K562 (cell line): Measurements from ENCODE around the gene CDCA5. TPM values are rescaled to one million over a fixed set of nuclear protein-coding genes. Genes with fewer than 3 reads are reported as not detected.
A peak's percentile ranks its signal among the peaks of the same experiment; 100 is the strongest.

Source experiments
- ARHGAP35 ChIP-seq: fragments of 450-650 bp; IDR thresholded peaks from 2 replicates; pipeline ENCODE4 v1.6.1; 2018; ENCODE audit not compliant: partially characterized antibody
- DPF2 ChIP-seq: fragments of 450-650 bp; IDR thresholded peaks from 2 replicates; pipeline ENCODE4 v1.6.1; 2016
- EP400 ChIP-seq: fragments of 450-650 bp; IDR thresholded peaks from 2 replicates; pipeline ENCODE4 v1.6.1; 2017; ENCODE audit warnings: antibody characterized with exemption, mild to moderate bottlenecking, moderate library complexity
- HDAC2 ChIP-seq: fragments of 450-650 bp; IDR thresholded peaks from 2 replicates; pipeline ENCODE4 v1.6.1; 2016; ENCODE audit warnings: mild to moderate bottlenecking
- KDM4B ChIP-seq, 2 experiments: fragments of 450-650 bp in 1 of 2; sonication (generic) in 1 of 2; IDR thresholded peaks; 2 replicates each; pipeline ENCODE4 v1.6.1; 2016 to 2017; ENCODE audit warnings: borderline replicate concordance in 2 of 2, antibody characterized with exemption in 1 of 2, low read depth in 1 of 2, mild to moderate bottlenecking in 1 of 2
- POLR2H ChIP-seq: IDR thresholded peaks from 2 replicates; pipeline ENCODE4 v1.6.1; 2016; ENCODE audit warnings: missing genetic modification characterization, low read depth, mild to moderate bottlenecking, control low read depth, missing compliant biosample characterization, moderate library complexity
- SMARCE1 ChIP-seq: fragments of 450-650 bp; IDR thresholded peaks from 2 replicates; pipeline ENCODE4 v1.7.1; 2016; ENCODE audit warnings: mild to moderate bottlenecking
- ZNF586 ChIP-seq: fragments of 450-650 bp; formaldehyde crosslinking; conservative IDR thresholded peaks from 2 replicates; pipeline ENCODE4 v1.4.0; 2020; ENCODE audit warnings: mild to moderate bottlenecking, moderate library complexity
- polyA plus RNA-seq, 8 experiments: library from polyadenylated mRNA; depleted of rRNA in 4 of 8; stranded (reverse) in 5 of 8; unstranded in 3 of 8; fragments of >200 nt; fragmentation: Nextera tagmentation in 2 of 8; fragmentation: Illumina TruSeq in 1 of 8; extraction: Ambion mirVana in 2 of 8; extraction: Trizol in 1 of 8; gene quantifications; 2 replicates each; pipeline versions ENCODE4 v1.2.1 to v1.2.3, GENCODE V29; 2011 to 2014; ENCODE audit warnings: inconsistent platforms in 1 of 8, missing spikeins in 1 of 8
- total RNA-seq, 7 experiments: library from RNA; depleted of rRNA in 6 of 7; stranded (reverse); fragments of >200 nt in 6 of 7; fragmentation: Illumina TruSeq in 2 of 7; extraction: Trizol in 2 of 7; gene quantifications; 2 replicates each; pipeline versions ENCODE4 v1.2.1 to v1.2.3, GENCODE V29; 2011 to 2021; ENCODE audit warnings: low replicate concordance in 1 of 7
- TF ChIP-seq, protein P1 (sequence below): fragments of 450-650 bp; IDR thresholded peaks from 2 replicates; pipeline ENCODE4 v1.6.1; 2014; ENCODE audit warnings: low read depth, mild to moderate bottlenecking, moderate library complexity, borderline replicate concordance
- TF ChIP-seq, protein P2 (sequence below), 2 experiments: fragments of 250-450 bp in 1 of 2; fragments of 450-650 bp in 1 of 2; sonication (Bioruptor Pico) in 1 of 2; IDR thresholded peaks; 2 replicates each; pipeline versions ENCODE4 v1.6.1 to v1.8.0; 2016 to 2021; ENCODE audit warnings: mild to moderate bottlenecking in 2 of 2, moderate library complexity in 2 of 2, missing compliant biosample characterization in 1 of 2, missing genetic modification characterization in 1 of 2
- TF ChIP-seq, protein P3 (sequence below): fragments of 250-450 bp; sonication (Bioruptor Pico); IDR thresholded peaks from 2 replicates; pipeline ENCODE4 v1.5.1; 2021; ENCODE audit warnings: mild to moderate bottlenecking
- TF ChIP-seq, protein P4 (sequence below): sonication (generic); formaldehyde crosslinking; IDR thresholded peaks from 2 replicates; pipeline ENCODE4 v1.8.0; 2023; ENCODE audit warnings: missing genetic modification reagents, mild to moderate bottlenecking, borderline replicate concordance
- TF ChIP-seq, protein P5 (sequence below): fragments of 450-650 bp; IDR thresholded peaks from 2 replicates; pipeline ENCODE4 v1.6.1; 2016; ENCODE audit warnings: missing biosample characterization, missing genetic modification characterization
- TF ChIP-seq, protein P6 (sequence below): IDR thresholded peaks from 2 replicates; pipeline ENCODE4 v1.6.1; 2014; ENCODE audit warnings: antibody characterized with exemption

Gene CDCA5
- total and polyA plus RNA-seq, 9 of the 15 experiments (the other 6 are each of a cell fraction or from before 2014, with no cell fraction given): 18.9 to 94.3 (median 64.6) TPM

DNA sequence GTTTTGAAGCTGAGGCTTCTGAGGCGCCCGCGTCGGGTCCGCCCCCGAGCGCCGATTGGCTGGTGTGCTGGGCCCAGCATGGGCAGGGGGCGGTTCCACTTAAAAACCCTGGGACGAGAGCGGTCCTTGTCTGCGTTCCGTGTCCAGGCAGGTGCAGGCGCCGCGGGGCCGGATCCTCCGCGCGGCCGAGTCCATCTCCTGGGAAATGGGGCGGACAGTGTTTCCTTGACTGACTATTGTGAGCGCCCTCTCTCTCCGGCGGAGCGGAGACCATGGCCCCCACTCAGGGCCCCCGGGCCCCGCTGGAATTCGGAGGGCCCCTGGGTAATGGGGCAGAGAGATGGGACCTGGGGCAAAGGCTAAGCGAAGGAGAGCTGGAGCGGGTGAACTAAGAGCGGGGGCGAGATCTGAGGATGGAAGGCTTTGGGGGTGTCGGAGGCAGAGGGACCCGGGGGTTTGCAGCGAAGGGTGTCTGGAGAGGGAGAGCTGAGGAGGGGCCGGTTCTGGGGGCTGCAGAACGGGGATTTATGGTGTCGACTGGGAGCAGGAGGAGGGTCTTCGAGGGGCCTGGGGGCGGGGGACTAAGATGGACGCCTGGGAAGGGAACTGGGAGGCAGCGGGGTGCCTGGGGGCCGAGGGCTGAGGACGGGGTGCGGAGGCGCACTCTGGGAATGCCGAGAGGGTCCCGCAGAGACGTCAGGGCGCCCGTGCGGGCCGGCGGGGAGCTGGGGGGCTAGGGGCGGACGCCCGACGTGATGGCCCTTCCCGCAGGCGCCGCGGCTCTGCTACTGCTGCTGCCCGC lies 28.1 kb upstream of the CDCA5 start, which contains the start of gene TM7SF2 (continued):
- TF ChIP-seq, protein P1, sequence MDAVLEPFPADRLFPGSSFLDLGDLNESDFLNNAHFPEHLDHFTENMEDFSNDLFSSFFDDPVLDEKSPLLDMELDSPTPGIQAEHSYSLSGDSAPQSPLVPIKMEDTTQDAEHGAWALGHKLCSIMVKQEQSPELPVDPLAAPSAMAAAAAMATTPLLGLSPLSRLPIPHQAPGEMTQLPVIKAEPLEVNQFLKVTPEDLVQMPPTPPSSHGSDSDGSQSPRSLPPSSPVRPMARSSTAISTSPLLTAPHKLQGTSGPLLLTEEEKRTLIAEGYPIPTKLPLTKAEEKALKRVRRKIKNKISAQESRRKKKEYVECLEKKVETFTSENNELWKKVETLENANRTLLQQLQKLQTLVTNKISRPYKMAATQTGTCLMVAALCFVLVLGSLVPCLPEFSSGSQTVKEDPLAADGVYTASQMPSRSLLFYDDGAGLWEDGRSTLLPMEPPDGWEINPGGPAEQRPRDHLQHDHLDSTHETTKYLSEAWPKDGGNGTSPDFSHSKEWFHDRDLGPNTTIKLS: no peak
- TF ChIP-seq HDAC2 (peak; percentile 13; the same call in 1 of the 2 replicates), KDM4B (IDR thresholded peaks at IDR 0.05; ENCODE audit: borderline replicate concordance in 2 of 2, low read depth in 1 of 2) (0 out of 4 replicates have a peak, but pooled peaks of 1 of the 2 experiments have one; percentile 15), EP400 (0 out of 2 replicates have a peak, but pooled peaks have one; percentile 6), POLR2H (tag) (peak; percentile 90), ZNF586 (CRISPR knock-in tag) (0 out of 2 replicates have a peak, but pooled peaks have one; percentile 35), SMARCE1 (no peak), DPF2 (0 out of 2 replicates have a peak, but pooled peaks have one; percentile 29), ARHGAP35 (peak; percentile 48)
- TF ChIP-seq, protein P2, sequence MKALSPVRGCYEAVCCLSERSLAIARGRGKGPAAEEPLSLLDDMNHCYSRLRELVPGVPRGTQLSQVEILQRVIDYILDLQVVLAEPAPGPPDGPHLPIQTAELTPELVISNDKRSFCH (CRISPR knock-in tag; IDR thresholded peaks at IDR 0.05): no peak
- TF ChIP-seq, protein P2 (tag; IDR thresholded peaks at IDR 0.05): no peak
- TF ChIP-seq, protein P3, sequence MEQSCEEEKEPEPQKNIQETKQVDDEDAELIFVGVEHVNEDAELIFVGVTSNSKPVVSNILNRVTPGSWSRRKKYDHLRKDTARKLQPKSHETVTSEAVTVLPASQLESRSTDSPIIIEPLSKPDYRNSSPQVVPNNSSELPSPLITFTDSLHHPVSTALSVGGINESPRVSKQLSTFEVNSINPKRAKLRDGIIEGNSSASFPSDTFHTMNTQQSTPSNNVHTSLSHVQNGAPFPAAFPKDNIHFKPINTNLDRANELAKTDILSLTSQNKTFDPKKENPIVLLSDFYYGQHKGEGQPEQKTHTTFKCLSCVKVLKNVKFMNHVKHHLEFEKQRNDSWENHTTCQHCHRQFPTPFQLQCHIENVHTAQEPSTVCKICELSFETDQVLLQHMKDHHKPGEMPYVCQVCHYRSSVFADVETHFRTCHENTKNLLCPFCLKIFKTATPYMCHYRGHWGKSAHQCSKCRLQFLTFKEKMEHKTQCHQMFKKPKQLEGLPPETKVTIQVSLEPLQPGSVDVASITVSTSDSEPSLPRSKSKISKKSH (CRISPR knock-in tag): peak; percentile 58; the same call in 1 of the 2 replicates
- TF ChIP-seq, protein P4, sequence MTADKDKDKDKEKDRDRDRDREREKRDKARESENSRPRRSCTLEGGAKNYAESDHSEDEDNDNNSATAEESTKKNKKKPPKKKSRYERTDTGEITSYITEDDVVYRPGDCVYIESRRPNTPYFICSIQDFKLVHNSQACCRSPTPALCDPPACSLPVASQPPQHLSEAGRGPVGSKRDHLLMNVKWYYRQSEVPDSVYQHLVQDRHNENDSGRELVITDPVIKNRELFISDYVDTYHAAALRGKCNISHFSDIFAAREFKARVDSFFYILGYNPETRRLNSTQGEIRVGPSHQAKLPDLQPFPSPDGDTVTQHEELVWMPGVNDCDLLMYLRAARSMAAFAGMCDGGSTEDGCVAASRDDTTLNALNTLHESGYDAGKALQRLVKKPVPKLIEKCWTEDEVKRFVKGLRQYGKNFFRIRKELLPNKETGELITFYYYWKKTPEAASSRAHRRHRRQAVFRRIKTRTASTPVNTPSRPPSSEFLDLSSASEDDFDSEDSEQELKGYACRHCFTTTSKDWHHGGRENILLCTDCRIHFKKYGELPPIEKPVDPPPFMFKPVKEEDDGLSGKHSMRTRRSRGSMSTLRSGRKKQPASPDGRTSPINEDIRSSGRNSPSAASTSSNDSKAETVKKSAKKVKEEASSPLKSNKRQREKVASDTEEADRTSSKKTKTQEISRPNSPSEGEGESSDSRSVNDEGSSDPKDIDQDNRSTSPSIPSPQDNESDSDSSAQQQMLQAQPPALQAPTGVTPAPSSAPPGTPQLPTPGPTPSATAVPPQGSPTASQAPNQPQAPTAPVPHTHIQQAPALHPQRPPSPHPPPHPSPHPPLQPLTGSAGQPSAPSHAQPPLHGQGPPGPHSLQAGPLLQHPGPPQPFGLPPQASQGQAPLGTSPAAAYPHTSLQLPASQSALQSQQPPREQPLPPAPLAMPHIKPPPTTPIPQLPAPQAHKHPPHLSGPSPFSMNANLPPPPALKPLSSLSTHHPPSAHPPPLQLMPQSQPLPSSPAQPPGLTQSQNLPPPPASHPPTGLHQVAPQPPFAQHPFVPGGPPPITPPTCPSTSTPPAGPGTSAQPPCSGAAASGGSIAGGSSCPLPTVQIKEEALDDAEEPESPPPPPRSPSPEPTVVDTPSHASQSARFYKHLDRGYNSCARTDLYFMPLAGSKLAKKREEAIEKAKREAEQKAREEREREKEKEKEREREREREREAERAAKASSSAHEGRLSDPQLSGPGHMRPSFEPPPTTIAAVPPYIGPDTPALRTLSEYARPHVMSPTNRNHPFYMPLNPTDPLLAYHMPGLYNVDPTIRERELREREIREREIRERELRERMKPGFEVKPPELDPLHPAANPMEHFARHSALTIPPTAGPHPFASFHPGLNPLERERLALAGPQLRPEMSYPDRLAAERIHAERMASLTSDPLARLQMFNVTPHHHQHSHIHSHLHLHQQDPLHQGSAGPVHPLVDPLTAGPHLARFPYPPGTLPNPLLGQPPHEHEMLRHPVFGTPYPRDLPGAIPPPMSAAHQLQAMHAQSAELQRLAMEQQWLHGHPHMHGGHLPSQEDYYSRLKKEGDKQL: 0 out of 2 replicates have a peak, but pooled peaks have one; percentile 12
- TF ChIP-seq, protein P5, sequence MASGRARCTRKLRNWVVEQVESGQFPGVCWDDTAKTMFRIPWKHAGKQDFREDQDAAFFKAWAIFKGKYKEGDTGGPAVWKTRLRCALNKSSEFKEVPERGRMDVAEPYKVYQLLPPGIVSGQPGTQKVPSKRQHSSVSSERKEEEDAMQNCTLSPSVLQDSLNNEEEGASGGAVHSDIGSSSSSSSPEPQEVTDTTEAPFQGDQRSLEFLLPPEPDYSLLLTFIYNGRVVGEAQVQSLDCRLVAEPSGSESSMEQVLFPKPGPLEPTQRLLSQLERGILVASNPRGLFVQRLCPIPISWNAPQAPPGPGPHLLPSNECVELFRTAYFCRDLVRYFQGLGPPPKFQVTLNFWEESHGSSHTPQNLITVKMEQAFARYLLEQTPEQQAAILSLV (tag): no peak
- TF ChIP-seq, protein P6, sequence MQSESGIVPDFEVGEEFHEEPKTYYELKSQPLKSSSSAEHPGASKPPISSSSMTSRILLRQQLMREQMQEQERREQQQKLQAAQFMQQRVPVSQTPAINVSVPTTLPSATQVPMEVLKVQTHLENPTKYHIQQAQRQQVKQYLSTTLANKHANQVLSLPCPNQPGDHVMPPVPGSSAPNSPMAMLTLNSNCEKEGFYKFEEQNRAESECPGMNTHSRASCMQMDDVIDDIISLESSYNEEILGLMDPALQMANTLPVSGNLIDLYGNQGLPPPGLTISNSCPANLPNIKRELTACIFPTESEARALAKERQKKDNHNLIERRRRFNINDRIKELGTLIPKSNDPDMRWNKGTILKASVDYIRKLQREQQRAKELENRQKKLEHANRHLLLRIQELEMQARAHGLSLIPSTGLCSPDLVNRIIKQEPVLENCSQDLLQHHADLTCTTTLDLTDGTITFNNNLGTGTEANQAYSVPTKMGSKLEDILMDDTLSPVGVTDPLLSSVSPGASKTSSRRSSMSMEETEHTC: no peak
